ENCODE data around the gene SLC44A4. TPM values are rescaled to one million over a fixed set of nuclear protein-coding genes. Genes with fewer than 3 reads are reported as not detected.
"Not testable (repeated sequence)": the region's sequence is repeated elsewhere in the genome, so short reads cannot be mapped to it uniquely, and the experiment has no call there.

The SLC44A4 gene
- total RNA-seq: not detected

DNA sequence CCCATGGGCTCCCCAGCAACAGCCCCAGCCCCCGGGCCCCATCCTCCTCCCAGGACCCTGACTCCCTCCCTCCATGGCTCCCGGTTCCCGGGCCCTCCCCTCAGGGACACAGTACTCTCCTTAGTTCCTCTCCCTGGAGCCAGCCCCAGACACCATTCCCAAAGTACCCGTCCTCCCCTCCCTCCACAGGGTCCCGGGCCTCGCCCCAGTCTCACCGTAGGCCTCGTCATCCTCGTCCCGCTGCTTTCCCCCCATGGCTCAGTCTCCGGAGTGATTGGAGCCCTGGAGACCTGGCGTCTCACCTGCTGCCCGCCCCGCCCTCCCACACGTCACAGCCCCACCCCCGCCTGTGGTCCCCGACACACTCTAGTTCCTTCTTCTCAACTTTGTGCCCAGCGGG lies at the start of gene SLC44A4:
SLC44A4 (minus strand) TSS at position 272 of the 400 bp plus-strand sequence; CDS start at position 255, 17 bp downstream.
- DNase-seq (ENCODE audit: low spot score in 2 of 2): no peak
- FAIRE-seq: no peak

DNA sequence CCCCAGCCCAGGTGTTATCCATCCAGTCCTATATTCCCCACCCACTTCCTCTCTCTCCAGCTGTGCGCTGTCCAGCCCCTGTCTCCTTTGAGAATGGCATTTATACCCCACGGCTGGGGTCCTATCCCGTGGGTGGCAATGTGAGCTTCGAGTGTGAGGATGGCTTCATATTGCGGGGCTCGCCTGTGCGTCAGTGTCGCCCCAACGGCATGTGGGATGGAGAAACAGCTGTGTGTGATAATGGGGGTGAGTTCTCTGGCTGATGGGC lies 49.8 kb upstream of the SLC44A4 start:
- FAIRE-seq (no peak), DNase-seq (ENCODE audit: low spot score in 2 of 2) (no peak)

DNA sequence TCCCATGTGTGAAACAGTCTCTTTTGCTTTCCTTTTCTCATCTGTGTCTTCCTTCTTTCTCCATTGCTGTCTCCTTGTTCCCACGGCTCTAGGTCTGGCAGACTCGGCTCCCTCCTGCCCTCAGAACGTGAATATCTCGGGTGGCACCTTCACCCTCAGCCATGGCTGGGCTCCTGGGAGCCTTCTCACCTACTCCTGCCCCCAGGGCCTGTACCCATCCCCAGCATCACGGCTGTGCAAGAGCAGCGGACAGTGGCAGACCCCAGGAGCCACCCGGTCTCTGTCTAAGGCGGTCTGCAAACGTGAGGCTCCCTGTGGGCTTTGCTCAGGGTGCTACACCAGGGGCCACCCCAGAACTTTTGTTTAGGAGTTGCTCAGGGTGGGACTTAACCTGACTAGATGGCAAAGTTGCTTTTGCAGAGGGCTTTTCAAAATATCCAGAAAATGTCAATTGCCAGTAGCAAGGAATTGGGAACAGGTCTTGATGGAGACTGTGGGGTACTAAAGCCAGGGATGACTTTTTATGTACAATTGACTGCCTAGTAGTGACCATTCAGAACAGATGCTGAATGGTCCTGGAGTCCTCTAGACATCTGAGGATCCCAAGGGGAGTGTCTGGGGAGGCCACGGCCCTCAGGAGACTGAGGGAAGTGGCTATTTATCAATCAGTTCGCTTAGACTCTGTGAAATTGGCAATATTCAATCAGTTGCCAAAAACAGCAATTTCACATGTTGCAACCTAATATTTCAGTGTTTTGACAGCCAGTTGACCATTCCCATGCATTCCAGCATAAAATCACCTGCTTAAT lies 49.3 kb upstream of the SLC44A4 start:
- FAIRE-seq: no peak
- no peak for DNase-seq (ENCODE audit: low spot score in 2 of 2)

DNA sequence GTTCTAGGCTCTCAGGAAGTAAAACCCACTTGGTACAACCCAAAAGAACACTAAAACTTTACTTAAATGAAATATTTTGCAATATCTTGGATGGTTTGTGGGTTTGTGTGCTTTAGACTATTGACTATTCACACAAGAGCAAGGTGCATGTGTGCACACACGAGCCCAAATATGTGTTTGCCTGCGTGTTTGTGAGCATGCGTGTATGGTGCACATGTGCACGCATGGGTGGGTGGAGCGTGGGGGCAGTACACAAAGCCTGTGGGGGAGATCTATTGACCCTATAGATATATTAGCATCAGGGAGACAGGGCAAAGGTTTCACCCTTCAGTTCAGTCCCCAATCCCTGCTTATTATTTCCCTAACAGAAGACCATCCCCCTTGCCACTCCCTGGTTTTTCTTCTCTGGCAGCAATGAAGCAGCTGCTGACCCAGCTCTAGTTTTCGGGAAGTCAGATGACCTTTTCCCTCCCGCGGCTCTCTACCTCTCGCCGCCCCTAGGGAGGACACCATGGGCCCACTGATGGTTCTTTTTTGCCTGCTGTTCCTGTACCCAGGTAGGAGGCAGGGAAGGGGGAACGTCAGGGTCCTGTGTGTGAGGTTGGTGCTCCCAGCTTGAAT lies 48.6 kb upstream of the SLC44A4 start, which contains the start of gene C2:
C2 (plus strand) TSS at position 476 of the 621 bp plus-strand sequence; CDS start at position 512, 36 bp downstream.
- FAIRE-seq: no peak
- no peak for DNase-seq (ENCODE audit: low spot score in 2 of 2)

DNA sequence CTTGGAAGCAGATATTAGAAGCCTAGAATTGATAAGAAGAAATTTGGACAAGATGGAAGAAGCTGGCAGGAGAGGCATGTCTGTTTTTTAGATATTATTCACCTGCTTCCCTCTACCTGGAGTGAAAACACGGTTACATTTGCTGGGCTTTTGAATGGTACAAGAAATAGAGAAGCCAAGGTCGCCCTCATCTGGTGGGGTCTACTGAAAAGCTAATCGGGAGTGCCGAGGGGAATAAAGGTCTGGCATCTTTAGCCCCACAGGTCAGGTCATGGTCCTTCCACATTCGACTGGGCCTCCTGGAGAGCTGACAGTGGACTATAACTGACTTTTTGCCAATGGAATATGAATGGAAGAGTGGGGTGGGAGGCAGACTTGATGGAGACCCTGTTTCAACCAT lies 44.1 kb upstream of the SLC44A4 start:
- DNase-seq (ENCODE audit: low spot score in 2 of 2) (no peak), FAIRE-seq (no peak)

DNA sequence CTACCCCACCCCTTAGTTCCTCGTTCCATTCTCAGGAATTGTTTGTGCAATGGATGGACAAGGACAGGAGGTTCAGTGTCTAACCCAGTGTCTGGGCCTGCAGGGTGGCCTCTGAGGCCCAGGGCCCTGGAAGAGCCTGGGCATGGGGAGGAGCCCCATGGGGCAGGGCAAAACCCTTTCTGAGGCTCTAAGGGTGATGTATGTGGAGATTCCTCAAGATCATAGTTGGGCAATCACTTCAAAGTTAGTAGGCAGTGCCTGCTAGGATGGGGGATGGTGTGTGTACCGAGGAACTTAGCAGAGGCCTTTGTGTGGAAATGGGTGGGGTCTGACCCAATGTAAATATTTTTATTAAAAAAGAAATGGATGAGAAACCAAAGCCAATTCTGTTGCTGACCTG lies 42.0 kb upstream of the SLC44A4 start:
- no peak for FAIRE-seq

DNA sequence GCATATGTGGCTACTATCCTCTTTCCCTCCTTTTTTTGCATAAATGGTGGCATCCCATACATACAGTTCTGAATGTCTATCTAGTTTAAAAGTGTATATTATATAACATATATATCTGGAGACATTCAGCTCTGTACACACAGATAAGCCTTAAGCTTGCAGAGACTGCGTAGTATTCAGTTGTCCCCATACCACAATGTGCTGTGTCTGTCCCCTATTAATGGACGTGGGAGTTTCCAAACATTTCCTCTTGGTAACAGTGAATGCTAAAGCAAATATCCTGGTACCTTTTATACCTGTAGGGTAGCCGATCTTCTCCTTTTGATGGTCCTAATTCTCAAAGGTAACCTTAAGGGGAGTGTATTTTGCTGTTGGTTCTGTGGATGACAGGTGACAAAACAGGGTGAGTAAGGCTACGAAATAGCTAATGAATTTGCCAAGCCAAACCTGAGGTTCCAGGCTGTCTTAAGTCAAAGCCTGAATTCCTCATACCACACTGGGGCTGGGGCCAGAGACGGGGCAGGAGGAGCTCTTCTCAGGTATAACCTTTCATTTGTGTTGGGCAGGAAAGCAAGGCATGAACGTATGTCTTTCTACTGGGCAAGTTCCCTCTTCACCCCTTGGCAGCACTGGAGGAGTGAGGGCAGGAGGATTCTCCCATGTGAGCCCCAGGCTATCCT lies 41.0 kb upstream of the SLC44A4 start:
- DNase-seq (ENCODE audit: low spot score in 2 of 2) (no peak), FAIRE-seq (no peak)

More for the DNA sequence above, 42.0 kb upstream of the SLC44A4 start:
- DNase-seq (ENCODE audit: low spot score in 2 of 2): no peak

DNA sequence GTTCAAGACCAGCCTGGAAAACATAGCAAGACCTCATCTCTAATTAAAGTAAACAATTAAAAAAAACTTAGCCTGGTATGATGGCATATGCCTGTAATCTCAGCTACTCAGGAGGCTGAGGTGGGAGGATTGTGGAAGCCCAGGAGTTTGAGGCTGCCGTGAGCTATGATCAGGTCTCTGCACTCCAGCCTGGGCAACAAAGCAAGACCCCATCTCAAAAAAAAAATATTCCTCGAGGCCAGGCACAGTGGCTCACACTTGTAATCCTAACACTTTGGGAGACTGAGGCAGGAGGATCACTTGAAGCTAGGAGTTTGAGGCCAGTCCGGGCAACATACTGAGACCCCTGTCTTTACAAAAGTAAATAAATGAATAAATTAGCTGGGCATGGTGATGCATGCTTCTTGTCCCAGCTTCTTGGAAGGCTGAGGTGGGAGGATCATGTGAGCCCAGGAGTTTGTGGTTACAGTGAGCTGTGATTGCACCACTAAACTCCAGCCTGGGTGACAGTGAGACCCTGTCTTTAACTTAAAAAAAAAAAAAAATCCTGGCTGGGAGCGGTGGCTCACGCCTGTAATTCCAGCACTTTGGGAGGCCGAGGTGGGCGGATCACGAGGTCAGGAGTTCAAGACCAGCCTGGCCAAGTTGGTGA lies 39.4 kb upstream of the SLC44A4 start:
- FAIRE-seq (no peak), DNase-seq (ENCODE audit: low spot score in 2 of 2) (no peak)

DNA sequence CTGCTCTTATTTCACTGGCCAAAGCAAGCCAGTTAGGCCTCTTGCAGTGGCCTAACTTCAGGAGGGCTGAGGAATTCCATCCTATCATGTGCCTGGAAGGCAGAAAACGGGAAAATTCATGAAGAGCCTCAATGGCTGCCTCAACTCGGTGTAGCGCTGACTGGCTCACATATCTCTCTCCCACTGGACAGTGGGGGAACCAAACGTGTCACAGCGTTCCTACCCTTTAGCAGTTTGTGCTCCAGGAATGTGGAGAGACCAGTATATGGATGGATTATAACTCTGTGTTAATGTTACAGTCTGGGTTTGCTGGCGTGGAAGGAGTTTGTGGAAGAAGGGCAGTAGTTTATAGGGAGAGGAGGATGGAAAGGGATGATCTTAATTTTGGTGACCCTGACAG lies 37.0 kb upstream of the SLC44A4 start:
- DNase-seq (ENCODE audit: low spot score in 2 of 2) (no peak), FAIRE-seq (no peak)

DNA sequence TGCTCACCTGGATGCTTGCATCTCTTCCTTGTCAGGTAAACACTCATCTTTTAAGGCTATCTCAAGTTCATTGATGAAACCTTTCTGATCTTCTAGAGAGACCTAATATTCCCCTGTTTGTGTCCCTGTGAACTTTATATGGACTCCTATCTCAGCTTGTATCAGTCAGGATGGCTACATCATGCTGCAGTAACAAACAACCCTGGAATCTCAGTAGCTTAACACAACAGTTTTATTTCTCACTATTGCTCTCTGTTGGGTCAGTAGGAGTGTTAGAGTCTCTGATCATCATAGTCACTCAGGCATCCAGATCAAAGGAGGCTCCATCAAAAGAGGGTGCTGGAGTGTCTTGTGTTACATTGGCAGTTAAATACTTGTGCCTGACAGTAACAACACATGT lies 36.6 kb upstream of the SLC44A4 start:
- DNase-seq (ENCODE audit: low spot score in 2 of 2) (no peak), FAIRE-seq (no peak)

DNA sequence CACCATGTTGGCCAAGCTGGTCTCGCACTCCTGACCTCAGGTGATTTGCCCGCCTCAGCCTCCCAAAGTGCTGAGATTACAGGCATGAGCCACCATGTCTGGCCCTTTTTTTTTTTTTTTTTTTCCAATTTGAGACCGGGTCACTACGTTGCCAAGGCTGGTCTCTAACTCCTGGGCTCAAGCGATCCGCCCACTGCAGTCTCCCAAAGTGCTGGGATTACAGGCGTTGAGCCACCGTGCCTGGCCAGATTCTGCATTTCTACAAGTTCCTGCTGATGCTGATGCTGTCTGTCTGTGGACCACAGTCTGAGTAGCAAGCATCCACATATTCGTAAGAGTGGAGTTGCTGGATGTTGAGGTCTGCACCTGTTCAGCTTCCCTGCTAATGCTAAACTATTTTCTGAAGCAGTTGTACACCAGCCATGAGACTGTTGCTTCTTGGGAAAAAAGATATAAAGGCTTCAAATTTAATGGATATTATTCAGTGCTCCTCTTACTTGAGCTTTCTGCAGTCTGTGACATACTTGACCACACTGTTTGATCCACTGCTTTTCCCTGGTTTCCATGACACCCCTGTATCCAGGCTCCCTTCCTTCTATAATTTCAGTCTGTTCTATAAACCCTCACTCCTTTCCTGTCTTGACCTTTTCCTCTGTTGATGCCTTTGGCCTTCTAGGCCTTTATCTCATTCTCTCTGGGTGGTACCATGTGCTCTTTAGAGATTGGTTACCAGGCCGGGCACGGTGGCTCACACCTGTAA lies 33.2 kb upstream of the SLC44A4 start:
- FAIRE-seq: no peak
- DNase-seq (ENCODE audit: low spot score in 2 of 2): no peak

DNA sequence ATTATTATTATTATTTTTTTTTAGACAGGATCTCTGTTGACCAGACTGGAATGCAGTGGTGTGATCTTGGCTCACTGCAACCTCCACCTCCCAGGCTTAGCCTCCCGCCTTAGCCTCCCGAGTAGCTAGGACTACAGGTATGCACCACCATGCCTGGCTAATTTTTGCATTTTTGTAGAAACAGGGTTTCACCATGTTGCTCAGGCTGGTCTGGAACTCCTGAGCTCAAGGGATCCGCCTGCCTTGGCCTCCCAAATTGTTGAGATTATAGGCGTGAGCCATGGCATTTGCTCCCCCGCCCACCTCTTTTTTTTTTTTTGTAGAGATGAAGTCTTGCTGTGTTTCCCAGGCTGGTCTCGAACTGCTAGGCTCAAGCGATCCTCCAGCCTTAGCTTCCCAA lies 30.5 kb upstream of the SLC44A4 start:
- FAIRE-seq: not testable (repeated sequence)

DNA sequence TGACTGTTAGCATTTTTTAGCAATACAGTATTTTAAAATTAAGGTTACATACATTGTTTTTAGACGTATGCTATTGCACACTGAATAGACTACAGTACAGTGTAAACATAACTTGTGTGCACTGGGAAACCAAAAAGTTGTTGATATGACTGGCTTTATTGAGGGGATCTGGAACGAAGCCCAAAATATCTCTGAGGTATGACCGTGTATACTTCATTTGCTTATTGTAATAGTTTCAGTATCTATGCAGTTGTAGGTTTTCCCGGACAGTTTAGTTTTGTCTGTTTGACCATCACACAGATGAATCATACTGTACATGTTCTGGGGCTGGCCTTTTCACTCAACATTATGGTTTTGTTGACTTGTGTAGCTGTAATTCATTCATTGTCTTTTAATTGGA lies 30.0 kb upstream of the SLC44A4 start:
- no peak for DNase-seq (ENCODE audit: low spot score in 2 of 2)
- FAIRE-seq: no peak

More for the DNA sequence above, 30.5 kb upstream of the SLC44A4 start:
- not testable (repeated sequence) for DNase-seq (ENCODE audit: low spot score in 2 of 2)

DNA sequence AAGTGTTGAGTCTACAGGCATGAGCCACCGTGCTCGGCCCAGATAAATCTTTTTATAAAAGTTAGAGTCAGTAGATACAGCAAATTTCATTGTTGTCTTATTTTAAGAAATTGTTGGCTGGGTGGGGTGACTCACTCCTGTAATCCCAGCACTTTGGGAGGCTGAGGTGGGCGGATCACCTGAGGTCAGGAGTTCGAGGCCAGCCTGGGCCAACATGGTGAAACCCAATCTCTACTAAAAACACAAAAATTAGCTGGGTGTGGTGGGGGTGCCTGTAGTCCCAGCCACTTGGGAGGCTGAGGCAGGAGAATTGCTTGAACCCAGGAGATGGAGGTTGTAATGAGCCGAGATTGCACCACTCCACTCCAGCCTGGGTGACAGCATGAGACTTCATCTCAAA lies 29.5 kb upstream of the SLC44A4 start:
- not testable (repeated sequence) for DNase-seq (ENCODE audit: low spot score in 2 of 2); FAIRE-seq

DNA sequence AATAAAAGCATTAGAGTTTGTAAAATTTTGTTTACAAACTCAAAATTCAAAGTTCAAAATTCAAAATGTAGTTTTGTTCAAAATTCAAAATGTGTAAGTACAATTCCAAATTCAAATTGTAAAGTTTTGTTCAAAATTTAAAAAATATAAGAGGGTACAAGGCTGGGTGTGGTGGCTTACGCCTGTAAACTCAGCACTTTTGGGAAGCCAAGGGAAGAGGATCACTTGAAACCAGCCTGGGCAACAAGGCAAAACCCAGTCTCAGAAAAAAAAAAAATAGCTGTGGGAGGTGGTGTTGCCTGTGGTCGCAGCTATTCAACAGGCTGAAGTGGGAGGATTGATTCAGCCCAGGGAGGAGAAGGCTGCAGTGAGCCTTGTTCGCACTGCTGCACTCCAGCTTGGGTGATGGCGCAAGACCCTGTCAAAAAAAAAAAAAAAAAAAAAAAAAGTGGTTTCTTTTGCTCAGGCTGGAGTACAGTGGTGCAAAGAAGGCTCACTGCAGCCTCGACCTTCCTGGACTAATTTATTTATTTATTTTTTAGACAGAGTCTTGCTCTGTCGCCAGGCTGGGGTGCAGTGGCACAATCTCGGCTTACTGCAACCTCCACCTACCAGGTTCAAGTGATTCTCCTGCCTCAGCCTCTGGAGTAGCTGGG lies 28.5 kb upstream of the SLC44A4 start:
- no peak for FAIRE-seq
- no peak for DNase-seq (ENCODE audit: low spot score in 2 of 2)

DNA sequence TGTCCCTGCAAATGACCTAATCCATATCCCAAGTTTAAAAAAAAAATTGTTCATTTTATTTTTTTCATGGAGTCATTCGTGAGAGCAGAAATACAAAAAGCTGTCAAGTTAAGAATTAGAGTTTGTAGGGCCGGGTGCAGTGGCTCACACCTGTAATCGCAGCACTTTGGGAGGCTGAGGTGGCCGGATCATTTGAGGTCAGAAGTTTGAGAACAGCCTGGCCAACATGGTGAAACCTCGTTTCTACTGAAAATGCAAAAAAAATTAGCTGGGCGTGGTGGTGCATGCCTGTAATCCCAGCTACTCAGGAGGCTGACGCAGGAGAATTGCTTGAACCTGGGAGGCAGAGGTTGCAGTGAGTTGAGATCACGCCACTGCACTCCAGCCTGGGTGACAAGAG lies 27.9 kb upstream of the SLC44A4 start:
- FAIRE-seq; DNase-seq (ENCODE audit: low spot score in 2 of 2): not testable (repeated sequence)

DNA sequence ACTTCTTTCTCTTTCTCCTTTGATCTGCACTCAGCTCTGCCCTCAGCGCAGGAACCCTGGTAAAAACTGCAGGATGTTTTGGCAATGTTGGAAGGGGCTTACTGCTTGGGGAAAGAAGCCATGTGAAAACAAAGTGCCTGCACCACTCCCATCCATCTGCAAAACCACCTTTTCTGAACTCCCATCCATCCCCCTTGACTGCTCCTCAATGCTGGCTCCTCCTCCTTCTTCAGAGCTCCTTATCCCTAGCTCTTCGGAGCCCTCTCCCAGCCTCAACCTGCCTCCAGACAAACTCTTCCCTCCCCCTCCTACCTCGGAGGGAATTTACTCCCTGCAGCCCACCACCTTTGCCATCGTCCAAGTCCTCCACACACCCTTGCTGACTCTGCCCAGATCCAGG lies 27.3 kb upstream of the SLC44A4 start:
- DNase-seq (ENCODE audit: low spot score in 2 of 2): no peak
- FAIRE-seq: no peak

DNA sequence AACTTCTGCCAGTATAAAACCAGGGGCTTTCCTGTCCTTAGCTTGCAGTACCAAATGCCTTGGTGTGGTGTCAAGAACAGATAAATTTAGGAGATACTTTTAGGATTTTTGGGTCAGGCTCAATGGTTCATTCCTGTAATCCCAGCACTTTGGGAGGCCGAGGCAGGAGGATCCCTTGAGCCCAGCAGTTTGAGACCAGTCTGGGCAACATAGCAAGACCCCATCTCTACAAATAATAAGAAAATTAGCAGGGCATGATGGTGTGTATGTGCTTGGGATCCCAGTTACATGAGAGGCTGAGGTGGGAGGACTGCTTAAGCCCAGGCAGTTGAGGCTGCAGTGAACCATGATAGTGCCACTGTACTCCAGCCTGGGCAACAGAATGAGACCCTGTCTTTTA lies 26.2 kb upstream of the SLC44A4 start:
- DNase-seq (ENCODE audit: low spot score in 2 of 2): no peak
- no peak for FAIRE-seq

DNA sequence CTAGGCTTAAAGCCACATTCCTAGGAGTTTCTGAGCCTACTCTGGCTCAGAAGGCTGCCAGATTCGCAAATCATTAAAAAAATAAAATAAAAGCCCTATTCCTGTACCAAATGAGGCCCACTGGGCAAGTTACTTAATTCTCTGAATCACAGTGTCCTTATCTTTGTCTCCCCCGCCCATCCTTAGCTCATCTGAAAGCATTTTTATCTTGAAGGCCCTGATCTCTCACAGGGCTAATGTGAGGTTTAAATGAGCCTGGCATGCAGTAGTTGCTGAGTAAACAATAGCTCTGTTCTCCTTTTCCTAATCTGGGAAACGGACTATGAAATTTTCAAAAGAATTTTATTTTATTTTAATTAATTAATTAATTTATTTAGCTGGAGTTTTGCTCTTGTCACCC lies 25.2 kb upstream of the SLC44A4 start:
- FAIRE-seq (no peak), DNase-seq (ENCODE audit: low spot score in 2 of 2) (no peak)
